Thymus (tissue), 11 donors: ENCODE results near the gene DMBT1. TPM values are rescaled to one million over a fixed set of nuclear protein-coding genes. Genes with fewer than 3 reads are reported as not detected.
A peak's percentile ranks its signal among the peaks of the same experiment; 100 is the strongest.

Experiments used
- DNase-seq, 9 donors: peaks; one replicate each; pipeline ENCODE4 v3.0.0-alpha.2; 2013; ENCODE audit warnings: low spot score in 9 of 9, low read depth in 6 of 9, missing footprints in 1 of 9
- H3K27ac ChIP-seq, 2 donors: one replicate each; pipeline ENCODE4 v1.5.1; 2013; ENCODE audit warnings: control low read depth in 1 of 2, low read depth in 1 of 2, low read length in 1 of 2, mild to moderate bottlenecking in 1 of 2, moderate library complexity in 1 of 2
- H3K27me3 ChIP-seq, 2 donors: one replicate each; pipeline ENCODE4 v1.5.1; 2013; ENCODE audit warnings: low read length in 1 of 2; ENCODE audit not compliant: control insufficient read depth in 2 of 2, insufficient read depth in 1 of 2
- H3K36me3 ChIP-seq, 2 donors: one replicate each; pipeline ENCODE4 v1.5.1; 2013; ENCODE audit warnings: low read length in 1 of 2, mild to moderate bottlenecking in 1 of 2, moderate library complexity in 1 of 2; ENCODE audit not compliant: control insufficient read depth in 2 of 2, insufficient read depth in 2 of 2
- H3K4me1 ChIP-seq, 2 donors: one replicate each; pipeline ENCODE4 v1.5.1; 2013; ENCODE audit warnings: low read length in 2 of 2; ENCODE audit not compliant: control insufficient read depth in 2 of 2, insufficient read depth in 2 of 2
- H3K4me3 ChIP-seq, 2 donors: one replicate each; pipeline ENCODE4 v1.5.1; 2013; ENCODE audit warnings: low read length in 2 of 2, control low read depth in 1 of 2, mild to moderate bottlenecking in 1 of 2
- H3K9me3 ChIP-seq, 2 donors: one replicate each; pipeline ENCODE4 v1.5.1; 2013; ENCODE audit warnings: low read length in 1 of 2, mild to moderate bottlenecking in 1 of 2; ENCODE audit not compliant: control insufficient read depth in 2 of 2, insufficient read depth in 1 of 2
- WGBS: extraction: QIAGEN DNeasy Blood & Tissue Kit; methylation state at CpG from one replicate; pipeline ENCODE4 v1.1.7; 2013; 5-methylcytosine and 5-hydroxymethylcytosine counted together
- polyA plus RNA-seq: library from polyadenylated mRNA; stranded (reverse); fragments of 200-250 nt; gene quantifications from one replicate; pipeline ENCODE4 v1.2.3, GENCODE V29; 2013
- total RNA-seq: library from RNA; stranded (reverse); fragments of 120-200 nt; gene quantifications from one replicate; pipeline ENCODE4 v1.2.4, GENCODE V29; 2013
- donor health status: healthy.

The DMBT1 gene
- total and polyA plus RNA-seq, 2 donors = 0.09 to 0.27 TPM

- 92% methylated on average over 6 of the region's 6 CpGs for WGBS
- no peaks in the 10 kb centered on the region for H3K9me3 ChIP-seq
- no peaks in the 10 kb centered on the region for H3K4me1 ChIP-seq
- no peaks in the 10 kb centered on the region for H3K27me3 ChIP-seq
- no peak overlapping the region for H3K27ac ChIP-seq
- DNase-seq = no peak
- no peak overlapping the region for H3K4me3 ChIP-seq
- no peaks in the 10 kb centered on the region for H3K36me3 ChIP-seq
Observed at GRCh38 chr10:122554131-122555036, 6.2 kb upstream of the DMBT1 start.

- no peak overlapping the region for H3K4me3 ChIP-seq
- H3K4me1 ChIP-seq = no peaks in the 10 kb centered on the region
- H3K36me3 ChIP-seq = no peaks in the 10 kb centered on the region
- H3K9me3 ChIP-seq = no peaks in the 10 kb centered on the region
- no peak overlapping the region for H3K27ac ChIP-seq
- DNase-seq = no peak
- H3K27me3 ChIP-seq = no peaks in the 10 kb centered on the region
- 89% methylated on average over 3 of the region's 3 CpGs for whole genome bisulfite sequencing
Observed at GRCh38 chr10:122555442-122555841, 5.1 kb upstream of the DMBT1 start.

- Histone ChIP-seq H3K4me1 (no peaks in the 10 kb centered on the region), H3K36me3 (no peaks in the 10 kb centered on the region), H3K27ac (no peak overlapping the region), H3K27me3 (no peaks in the 10 kb centered on the region), H3K4me3 (no peak overlapping the region), H3K9me3 (no peaks in the 10 kb centered on the region)
- WGBS = 64% methylated on average over 9 of the region's 9 CpGs
- DNase-seq = no peak
Observed at GRCh38 chr10:122557516-122557915, 3.0 kb upstream of the DMBT1 start.

- no peaks in the 10 kb centered on the region for H3K9me3 ChIP-seq
- H3K36me3 ChIP-seq = no peaks in the 10 kb centered on the region
- H3K27ac ChIP-seq = no peak overlapping the region
- H3K27me3 ChIP-seq = no peaks in the 10 kb centered on the region
- H3K4me1 ChIP-seq = no peaks in the 10 kb centered on the region
- H3K4me3 ChIP-seq = no peak overlapping the region
- no peak for DNase-seq
- 26% methylated on average over 5 of the region's 5 CpGs for WGBS
Observed at GRCh38 chr10:122558452-122558851, 2.1 kb upstream of the DMBT1 start.

GRCh38 chr10:122559228-122559627 is 1.3 kb upstream of the DMBT1 start:
- Histone ChIP-seq H3K4me3 (no peak overlapping the region), H3K36me3 (no peaks in the 10 kb centered on the region), H3K4me1 (no peaks in the 10 kb centered on the region), H3K9me3 (no peaks in the 10 kb centered on the region), H3K27ac (no peak overlapping the region), H3K27me3 (no peaks in the 10 kb centered on the region)
- no peak for DNase-seq
- 65% methylated on average over 2 of the region's 2 CpGs for WGBS

GRCh38 chr10:122561212-122561611 is 658 bp downstream of the DMBT1 start:
- Histone ChIP-seq H3K4me3 (no peak overlapping the region), H3K27ac (no peak overlapping the region), H3K9me3 (no peaks in the 10 kb centered on the region), H3K4me1 (no peaks in the 10 kb centered on the region), H3K36me3 (no peaks in the 10 kb centered on the region), H3K27me3 (no peaks in the 10 kb centered on the region)
- DNase-seq = no peak
- 68% methylated on average over 6 of the region's 6 CpGs for WGBS

- Histone ChIP-seq H3K9me3 (no peaks in the 10 kb centered on the region), H3K4me1 (no peaks in the 10 kb centered on the region), H3K4me3 (no peak overlapping the region), H3K27me3 (no peaks in the 10 kb centered on the region), H3K27ac (no peak overlapping the region), H3K36me3 (no peaks in the 10 kb centered on the region)
- DNase-seq = no peak
Observed at GRCh38 chr10:122561792-122562191, 1.2 kb downstream of the DMBT1 start.

- H3K9me3 ChIP-seq = no peaks in the 10 kb centered on the region
- no peak for DNase-seq
- H3K4me3 ChIP-seq = no peak overlapping the region
- H3K36me3 ChIP-seq = no peaks in the 10 kb centered on the region
- no peaks in the 10 kb centered on the region for H3K27me3 ChIP-seq
- H3K27ac ChIP-seq = no peak overlapping the region
- H3K4me1 ChIP-seq = no peaks in the 10 kb centered on the region
Observed at GRCh38 chr10:122564980-122565379, 4.4 kb downstream of the DMBT1 start.

GRCh38 chr10:122565766-122566206 is 5.2 kb downstream of the DMBT1 start:
- Histone ChIP-seq H3K4me1 (no peaks in the 10 kb centered on the region), H3K27me3 (no peaks in the 10 kb centered on the region), H3K36me3 (no peaks in the 10 kb centered on the region), H3K4me3 (no peak overlapping the region), H3K27ac (no peak overlapping the region), H3K9me3 (no peaks in the 10 kb centered on the region)
- 34% methylated on average over 13 of the region's 13 CpGs for WGBS
- DNase-seq = peak in 8 of 9 donors; percentile 3 to 61 (median 24)
